A549 (cell line): ENCODE data around the gene USP20. TPM values are rescaled to one million over a fixed set of nuclear protein-coding genes. Genes with fewer than 3 reads are reported as not detected.

ENCODE experiments used
- ATAC-seq, 2 experiments: fragments of 200-7000 bp in 1 of 2; fragments of >200 bp in 1 of 2; cut with Nextera tagmentation in 1 of 2; cut with Tn5 transposase in 1 of 2; 3 replicates each; pipeline versions ENCODE4 v1.8.0 to v1.9.1; 2018 to 2020; ENCODE audit warnings: mild to moderate bottlenecking in 1 of 2, moderate library complexity in 1 of 2
- CTCF ChIA-PET: fragments of 300-600 bp; sonication (Branson Sonifier 250); formaldehyde crosslinking; extraction: SDS; loops from one replicate; lab custom pipeline; 2021; ENCODE audit warnings: antibody characterized with exemption, inconsistent platforms; lab: Yijun Ruan, JAX
- POLR2A ChIA-PET: fragments of 350-600 bp; formaldehyde crosslinking; extraction: SDS; loops from one replicate; lab custom pipeline; 2021; ENCODE audit warnings: antibody characterized with exemption, inconsistent platforms; lab: Yijun Ruan, JAX
- DNase-seq, 2 experiments: peaks; one replicate each; pipeline versions ENCODE4 v3.0.0 to v3.0.0-alpha.2; 2011 to 2016; ENCODE audit warnings: low read depth in 1 of 2, low spot score in 1 of 2
- FAIRE-seq: peaks from 2 replicates; lab custom pipeline; 2011; peaks lifted over from hg19 to GRCh38; lab: Jason Lieb, UNC
- H3K27ac ChIP-seq, 2 experiments: fragments of >200 bp; sonication (Bioruptor Twin); formaldehyde crosslinking; 3 replicates each; pipeline ENCODE4 v1.5.1; 2016 to 2017
- H3K4me1 ChIP-seq: fragments of >200 bp; sonication (Bioruptor Twin); formaldehyde crosslinking; 3 replicates; pipeline ENCODE4 v1.6.1; 2016
- H3K4me2 ChIP-seq: fragments of >200 bp; sonication (Bioruptor Twin); formaldehyde crosslinking; 3 replicates; pipeline ENCODE4 v1.6.1; 2016
- H3K4me3 ChIP-seq: fragments of >200 bp; sonication (Bioruptor Twin); formaldehyde crosslinking; 3 replicates; pipeline ENCODE4 v1.5.1; 2016
- H3K9me3 ChIP-seq: fragments of >200 bp; sonication (Bioruptor Twin); formaldehyde crosslinking; 3 replicates; pipeline ENCODE4 v1.6.1; 2016
- BHLHE40 ChIP-seq: IDR thresholded peaks from 2 replicates; pipeline ENCODE4 v1.6.1; 2012; ENCODE audit warnings: low read depth, low read length, inconsistent platforms
- CEBPB ChIP-seq, 2 experiments: fragments of >200 bp in 1 of 2; sonication (Bioruptor Twin) in 1 of 2; formaldehyde crosslinking in 1 of 2; IDR thresholded peaks; 2 replicates each; pipeline ENCODE4 v1.6.1; 2012 to 2016
- CHD4 ChIP-seq: fragments of 200-600 bp; sonication (generic); IDR thresholded peaks from 2 replicates; pipeline ENCODE4 v1.6.1; 2016; ENCODE audit warnings: antibody characterized with exemption, mild to moderate bottlenecking, borderline replicate concordance
- EHF ChIP-seq: fragments of 250-450 bp; sonication (Bioruptor Pico); IDR thresholded peaks from 2 replicates; pipeline ENCODE4 v1.5.0; 2020; ENCODE audit warnings: mild to moderate bottlenecking
- ESRRA ChIP-seq: fragments of 150-350 bp; IDR thresholded peaks from 2 replicates; pipeline ENCODE4 v1.6.1; 2014; ENCODE audit warnings: mild to moderate bottlenecking, low read length, borderline replicate concordance
- FOSL2 ChIP-seq, 2 experiments: fragments of 450-650 bp in 1 of 2; fragments of >200 bp in 1 of 2; sonication (Bioruptor Twin) in 1 of 2; formaldehyde crosslinking; IDR thresholded peaks; 2 replicates each; pipeline versions ENCODE4 v1.5.0 to v1.6.1; 2016 to 2020; ENCODE audit warnings: mild to moderate bottlenecking in 1 of 2, moderate library complexity in 1 of 2
- PHF8 ChIP-seq: fragments of 200-600 bp; sonication (generic); IDR thresholded peaks from 2 replicates; pipeline ENCODE4 v1.6.1; 2016; ENCODE audit warnings: low read depth, mild to moderate bottlenecking, antibody characterized with exemption, moderate library complexity, borderline replicate concordance
- RARB ChIP-seq: fragments of 250-450 bp; sonication (Bioruptor Pico); IDR thresholded peaks from 2 replicates; pipeline ENCODE4 v1.8.0; 2021; ENCODE audit warnings: mild to moderate bottlenecking, moderate library complexity
- RFX5 ChIP-seq: fragments of 450-650 bp; IDR thresholded peaks from 2 replicates; pipeline ENCODE4 v1.7.1; 2014; ENCODE audit warnings: antibody characterized with exemption, mild to moderate bottlenecking, moderate library complexity
- RNF2 ChIP-seq: fragments of 200-600 bp; sonication (generic); IDR thresholded peaks from 2 replicates; pipeline ENCODE4 v1.6.1; 2016; ENCODE audit warnings: low read depth, mild to moderate bottlenecking, antibody characterized with exemption, moderate library complexity, borderline replicate concordance
- SMC3 ChIP-seq: fragments of >200 bp; sonication (Bioruptor Twin); formaldehyde crosslinking; IDR thresholded peaks from 3 replicates; pipeline ENCODE4 v1.6.1; 2018; ENCODE audit warnings: inconsistent platforms
- TFCP2L1 ChIP-seq: fragments of 250-450 bp; sonication (Bioruptor Pico); IDR thresholded peaks from 2 replicates; pipeline ENCODE4 v1.5.0; 2021; ENCODE audit warnings: mild to moderate bottlenecking
- WGBS: methylation state at CpG from one replicate; pipeline ENCODE4 v1.1.6; 2017; ENCODE audit errors: missing lambda C conversion rate; 5-methylcytosine and 5-hydroxymethylcytosine counted together
- polyA plus RNA-seq, 4 experiments: library from polyadenylated mRNA; depleted of rRNA in 3 of 4; stranded (reverse); fragments of >200 nt; fragmentation: RNase III in 1 of 4; extraction: RNeasy Plus Mini Kit Qiagen cat#74134 plus additional on column Dnase treatment in 1 of 4; gene quantifications; 2 replicates in 3 of 4; 3 replicates in 1 of 4; pipeline ENCODE4 v1.2.3, GENCODE V29; 2011 to 2017
- TF ChIP-seq, protein P1 (sequence below): fragments of 200-600 bp; sonication (generic); IDR thresholded peaks from 2 replicates; pipeline ENCODE4 v1.6.1; 2016; ENCODE audit warnings: antibody characterized with exemption, mild to moderate bottlenecking, moderate library complexity
- TF ChIP-seq, protein P2 (sequence below): fragments of 450-650 bp; IDR thresholded peaks from 2 replicates; pipeline ENCODE4 v1.6.1; 2014; ENCODE audit warnings: antibody characterized with exemption
- TF ChIP-seq, protein P3 (sequence below): IDR thresholded peaks from 2 replicates; pipeline ENCODE4 v1.6.1; 2012
- TF ChIP-seq, protein P4 (sequence below): fragments of 250-450 bp; sonication (Bioruptor Pico); IDR thresholded peaks from 2 replicates; pipeline ENCODE4 v1.5.0; 2021; ENCODE audit warnings: mild to moderate bottlenecking, moderate library complexity, borderline replicate concordance

The USP20 gene
- polyA plus RNA-seq, 2 of the 4 experiments (the other 2 are of a cell fraction) = 3.9 to 5.0 TPM

DNA sequence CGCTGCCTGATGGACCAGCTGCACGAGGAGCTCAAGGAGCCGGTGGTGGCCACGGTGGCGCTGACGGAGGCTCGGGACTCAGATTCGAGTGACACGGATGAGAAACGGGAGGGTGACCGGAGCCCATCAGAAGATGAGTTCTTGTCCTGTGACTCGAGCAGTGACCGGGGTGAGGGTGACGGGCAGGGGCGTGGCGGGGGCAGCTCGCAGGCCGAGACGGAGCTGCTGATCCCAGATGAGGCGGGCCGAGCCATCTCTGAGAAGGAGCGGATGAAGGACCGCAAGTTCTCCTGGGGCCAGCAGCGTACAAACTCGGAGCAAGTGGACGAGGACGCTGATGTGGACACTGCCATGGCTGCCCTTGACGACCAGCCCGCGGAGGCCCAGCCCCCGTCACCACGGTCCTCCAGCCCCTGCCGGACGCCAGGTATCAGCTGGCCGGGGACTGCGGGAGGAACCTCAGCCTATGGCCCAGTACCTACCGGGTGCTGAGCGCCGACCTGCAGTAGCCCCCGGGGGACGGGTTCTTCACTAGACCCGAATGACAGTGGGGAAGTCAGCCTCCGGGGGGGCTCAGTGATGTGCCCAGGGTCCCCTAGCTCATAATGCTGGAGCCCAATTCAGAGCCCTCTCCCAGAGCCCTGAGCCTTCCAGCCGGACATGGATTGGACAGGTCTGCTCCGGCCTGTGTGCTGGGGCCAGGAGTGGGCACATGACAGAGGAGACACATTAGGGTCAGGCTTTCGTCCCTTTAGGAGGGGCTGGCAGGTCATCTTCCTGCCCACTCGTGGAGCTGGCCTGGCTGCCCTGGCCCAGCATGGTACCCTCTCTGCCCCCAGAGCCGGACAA lies 33.0 kb downstream of the USP20 start:
- FAIRE-seq (no peak), DNase-seq (no peak), ATAC-seq (peak in 1 of 2 experiments; percentile 11; a peak in 1 of 6 replicates)
- WGBS = 90% methylated on average over 41 of the region's 48 CpGs
- CTCF ChIA-PET = interaction anchor here (0.6 to 1.8 kb wide), 8 partner anchors 13 to 288 kb away, joined by 3 to 8 read pairs (median 3); no protein-coding TSS in a partner anchor
- Histone ChIP-seq H3K27ac (no peak overlapping the region), H3K4me2 (no peak overlapping the region), H3K4me1 (no peaks in the 10 kb centered on the region), H3K4me3 (no peak overlapping the region), H3K9me3 (no peaks in the 10 kb centered on the region)
- POLR2A ChIA-PET = no interaction called here
- TF ChIP-seq FOSL2 (IDR thresholded peaks at IDR 0.05) (no peak), FOSL2 (CRISPR knock-in tag; IDR thresholded peaks at IDR 0.05) (no peak), TFCP2L1 (CRISPR knock-in tag) (no peak), RARB (no peak), ESRRA (no peak), PHF8 (no peak), RNF2 (no peak), EHF (CRISPR knock-in tag) (no peak)
- TF ChIP-seq, protein P1, sequence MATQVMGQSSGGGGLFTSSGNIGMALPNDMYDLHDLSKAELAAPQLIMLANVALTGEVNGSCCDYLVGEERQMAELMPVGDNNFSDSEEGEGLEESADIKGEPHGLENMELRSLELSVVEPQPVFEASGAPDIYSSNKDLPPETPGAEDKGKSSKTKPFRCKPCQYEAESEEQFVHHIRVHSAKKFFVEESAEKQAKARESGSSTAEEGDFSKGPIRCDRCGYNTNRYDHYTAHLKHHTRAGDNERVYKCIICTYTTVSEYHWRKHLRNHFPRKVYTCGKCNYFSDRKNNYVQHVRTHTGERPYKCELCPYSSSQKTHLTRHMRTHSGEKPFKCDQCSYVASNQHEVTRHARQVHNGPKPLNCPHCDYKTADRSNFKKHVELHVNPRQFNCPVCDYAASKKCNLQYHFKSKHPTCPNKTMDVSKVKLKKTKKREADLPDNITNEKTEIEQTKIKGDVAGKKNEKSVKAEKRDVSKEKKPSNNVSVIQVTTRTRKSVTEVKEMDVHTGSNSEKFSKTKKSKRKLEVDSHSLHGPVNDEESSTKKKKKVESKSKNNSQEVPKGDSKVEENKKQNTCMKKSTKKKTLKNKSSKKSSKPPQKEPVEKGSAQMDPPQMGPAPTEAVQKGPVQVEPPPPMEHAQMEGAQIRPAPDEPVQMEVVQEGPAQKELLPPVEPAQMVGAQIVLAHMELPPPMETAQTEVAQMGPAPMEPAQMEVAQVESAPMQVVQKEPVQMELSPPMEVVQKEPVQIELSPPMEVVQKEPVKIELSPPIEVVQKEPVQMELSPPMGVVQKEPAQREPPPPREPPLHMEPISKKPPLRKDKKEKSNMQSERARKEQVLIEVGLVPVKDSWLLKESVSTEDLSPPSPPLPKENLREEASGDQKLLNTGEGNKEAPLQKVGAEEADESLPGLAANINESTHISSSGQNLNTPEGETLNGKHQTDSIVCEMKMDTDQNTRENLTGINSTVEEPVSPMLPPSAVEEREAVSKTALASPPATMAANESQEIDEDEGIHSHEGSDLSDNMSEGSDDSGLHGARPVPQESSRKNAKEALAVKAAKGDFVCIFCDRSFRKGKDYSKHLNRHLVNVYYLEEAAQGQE = no peak
- TF ChIP-seq, protein P2, sequence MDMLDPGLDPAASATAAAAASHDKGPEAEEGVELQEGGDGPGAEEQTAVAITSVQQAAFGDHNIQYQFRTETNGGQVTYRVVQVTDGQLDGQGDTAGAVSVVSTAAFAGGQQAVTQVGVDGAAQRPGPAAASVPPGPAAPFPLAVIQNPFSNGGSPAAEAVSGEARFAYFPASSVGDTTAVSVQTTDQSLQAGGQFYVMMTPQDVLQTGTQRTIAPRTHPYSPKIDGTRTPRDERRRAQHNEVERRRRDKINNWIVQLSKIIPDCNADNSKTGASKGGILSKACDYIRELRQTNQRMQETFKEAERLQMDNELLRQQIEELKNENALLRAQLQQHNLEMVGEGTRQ = no peak

DNA sequence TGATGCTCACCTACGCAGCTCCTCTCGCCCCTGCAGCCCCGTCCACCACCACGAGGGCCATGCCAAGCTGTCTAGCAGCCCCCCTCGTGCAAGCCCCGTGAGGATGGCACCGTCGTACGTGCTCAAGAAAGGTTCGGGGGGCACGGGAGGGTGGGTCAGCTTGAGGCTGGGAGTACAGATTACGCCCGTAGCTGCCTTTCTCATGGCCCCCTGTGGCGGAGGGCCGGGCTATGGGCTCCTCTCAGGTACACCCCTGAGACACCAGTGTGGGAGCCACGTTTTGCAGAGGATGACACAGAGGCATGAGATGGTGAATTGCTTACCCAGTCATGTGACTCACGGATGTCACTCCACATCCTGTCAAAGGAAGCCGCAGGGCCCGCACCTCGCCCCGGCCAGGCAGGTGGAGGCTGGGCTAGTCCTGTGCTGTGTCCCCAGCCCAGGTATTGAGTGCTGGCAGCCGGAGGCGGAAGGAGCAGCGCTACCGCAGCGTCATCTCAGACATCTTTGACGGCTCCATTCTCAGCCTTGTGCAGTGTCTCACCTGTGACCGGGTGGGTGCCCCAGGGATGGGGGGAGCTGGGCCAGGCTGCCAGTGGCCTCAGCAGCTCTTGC lies 33.7 kb downstream of the USP20 start:
- POLR2A ChIA-PET = no interaction called here
- Histone ChIP-seq H3K4me3 (no peak overlapping the region), H3K27ac (no peak overlapping the region)
- no peak for TF ChIP-seq TFCP2L1 (CRISPR knock-in tag)
- no peak for TF ChIP-seq CHD4
- TF ChIP-seq, all 56 proteins: peak for 0
- Histone ChIP-seq H3K4me1 (no peaks in the 10 kb centered on the region), H3K9me3 (no peaks in the 10 kb centered on the region), H3K4me2 (no peak overlapping the region)
- WGBS = 86% methylated on average over 19 of the region's 28 CpGs
- FAIRE-seq = no peak
- no peak for DNase-seq
- peak in 1 of 2 experiments; percentile 9; a peak in 1 of 6 replicates for ATAC-seq
- CTCF ChIA-PET = interaction anchor here (0.6 to 1.8 kb wide), 6 partner anchors 16 to 287 kb away, joined by 3 to 8 read pairs (median 3); no protein-coding TSS in a partner anchor

DNA sequence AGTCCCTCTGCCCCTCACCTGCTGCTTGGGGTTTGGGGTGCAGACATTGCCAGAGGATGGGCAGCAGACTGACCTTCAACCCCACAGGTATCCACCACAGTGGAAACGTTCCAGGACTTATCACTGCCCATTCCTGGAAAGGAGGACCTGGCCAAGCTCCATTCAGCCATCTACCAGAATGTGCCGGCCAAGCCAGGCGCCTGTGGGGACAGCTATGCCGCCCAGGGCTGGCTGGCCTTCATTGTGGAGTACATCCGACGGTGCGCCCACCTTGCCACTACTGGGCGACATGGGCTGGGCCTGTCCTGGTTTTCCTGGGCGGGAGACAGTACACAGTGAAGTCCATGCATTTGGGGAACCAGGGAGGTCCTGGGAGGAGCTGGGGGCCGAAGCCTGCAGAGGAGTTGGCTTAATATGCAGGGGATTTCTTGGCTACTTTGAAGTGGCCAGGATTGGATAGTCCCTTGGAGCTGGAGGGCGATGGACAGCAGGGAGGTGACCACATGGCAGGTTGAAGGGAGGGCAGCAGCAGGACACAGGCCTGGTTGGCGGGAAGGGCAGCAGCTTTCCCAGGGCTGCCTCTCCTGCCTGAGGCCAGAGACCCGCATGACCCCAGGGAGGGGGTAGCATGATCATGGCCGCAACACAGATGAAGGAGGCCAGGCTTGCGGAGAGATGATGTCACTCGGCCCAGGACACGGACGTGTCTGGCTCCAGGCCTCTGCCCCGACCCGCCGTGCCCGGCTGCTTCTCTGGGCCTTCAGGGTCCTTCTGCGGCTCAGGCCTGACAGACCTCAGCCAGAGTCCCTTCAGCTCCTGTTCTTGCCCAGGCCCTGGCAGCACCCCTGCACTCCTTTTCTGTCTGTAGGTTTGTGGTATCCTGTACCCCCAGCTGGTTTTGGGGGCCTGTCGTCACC lies 34.6 kb downstream of the USP20 start:
- FAIRE-seq (no peak), ATAC-seq (no peak), DNase-seq (no peak)
- no peak overlapping the region for H3K27ac ChIP-seq
- ChIA-PET POLR2A (no interaction called here), CTCF (interaction anchor here (0.6 to 1.7 kb wide), 5 partner anchors 15 to 474 kb away, joined by 3 to 8 read pairs (median 3); no protein-coding TSS in a partner anchor)
- no peak overlapping the region for H3K4me2 ChIP-seq
- no peaks in the 10 kb centered on the region for H3K9me3 ChIP-seq
- WGBS = 82% methylated on average over 16 of the region's 24 CpGs
- H3K4me1 ChIP-seq = no peaks in the 10 kb centered on the region
- no peak overlapping the region for H3K4me3 ChIP-seq
- TF ChIP-seq, protein P3, sequence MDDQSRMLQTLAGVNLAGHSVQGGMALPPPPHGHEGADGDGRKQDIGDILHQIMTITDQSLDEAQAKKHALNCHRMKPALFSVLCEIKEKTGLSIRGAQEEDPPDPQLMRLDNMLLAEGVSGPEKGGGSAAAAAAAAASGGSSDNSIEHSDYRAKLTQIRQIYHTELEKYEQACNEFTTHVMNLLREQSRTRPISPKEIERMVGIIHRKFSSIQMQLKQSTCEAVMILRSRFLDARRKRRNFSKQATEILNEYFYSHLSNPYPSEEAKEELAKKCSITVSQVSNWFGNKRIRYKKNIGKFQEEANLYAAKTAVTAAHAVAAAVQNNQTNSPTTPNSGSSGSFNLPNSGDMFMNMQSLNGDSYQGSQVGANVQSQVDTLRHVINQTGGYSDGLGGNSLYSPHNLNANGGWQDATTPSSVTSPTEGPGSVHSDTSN = no peak
- TF ChIP-seq RFX5 = no peak
- no peak for TF ChIP-seq CHD4
- TF ChIP-seq, protein P4, sequence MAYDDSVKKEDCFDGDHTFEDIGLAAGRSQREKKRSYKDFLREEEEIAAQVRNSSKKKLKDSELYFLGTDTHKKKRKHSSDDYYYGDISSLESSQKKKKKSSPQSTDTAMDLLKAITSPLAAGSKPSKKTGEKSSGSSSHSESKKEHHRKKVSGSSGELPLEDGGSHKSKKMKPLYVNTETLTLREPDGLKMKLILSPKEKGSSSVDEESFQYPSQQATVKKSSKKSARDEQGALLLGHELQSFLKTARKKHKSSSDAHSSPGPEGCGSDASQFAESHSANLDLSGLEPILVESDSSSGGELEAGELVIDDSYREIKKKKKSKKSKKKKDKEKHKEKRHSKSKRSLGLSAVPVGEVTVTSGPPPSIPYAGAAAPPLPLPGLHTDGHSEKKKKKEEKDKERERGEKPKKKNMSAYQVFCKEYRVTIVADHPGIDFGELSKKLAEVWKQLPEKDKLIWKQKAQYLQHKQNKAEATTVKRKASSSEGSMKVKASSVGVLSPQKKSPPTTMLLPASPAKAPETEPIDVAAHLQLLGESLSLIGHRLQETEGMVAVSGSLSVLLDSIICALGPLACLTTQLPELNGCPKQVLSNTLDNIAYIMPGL (CRISPR knock-in tag) = no peak
- no peak for TF ChIP-seq CEBPB (IDR thresholded peaks at IDR 0.05)
- no peak for TF ChIP-seq SMC3
- TF ChIP-seq BHLHE40 = no peak
